NCI-H2227 treated with DMSO at 0.1 percent for 48 hours (cell line): ENCODE measurements around the gene PELI2.

ENCODE experiments used
- DNase-seq: peaks from one replicate; lab custom pipeline; 2025; lab: John Stamatoyannopoulos, UW

Gene PELI2

GRCh38 chr14:56244138-56244789 lies 126.1 kb downstream of the PELI2 start:
- DNase-seq: no peak

- no peak for DNase-seq
Measured at GRCh38 chr14:56247495-56248200, 129.4 kb downstream of the PELI2 start.

- no peak for DNase-seq
Measured at GRCh38 chr14:56248442-56248841, 130.2 kb downstream of the PELI2 start.

- no peak for DNase-seq
Measured at GRCh38 chr14:56261046-56261445, 142.8 kb downstream of the PELI2 start.

GRCh38 chr14:56262530-56262929 lies 144.3 kb downstream of the PELI2 start:
- no peak for DNase-seq

GRCh38 chr14:56268039-56268438 lies 149.8 kb downstream of the PELI2 start:
- no peak for DNase-seq

- DNase-seq: no peak
Measured at GRCh38 chr14:56268673-56269072, 150.5 kb downstream of the PELI2 start.

DNA sequence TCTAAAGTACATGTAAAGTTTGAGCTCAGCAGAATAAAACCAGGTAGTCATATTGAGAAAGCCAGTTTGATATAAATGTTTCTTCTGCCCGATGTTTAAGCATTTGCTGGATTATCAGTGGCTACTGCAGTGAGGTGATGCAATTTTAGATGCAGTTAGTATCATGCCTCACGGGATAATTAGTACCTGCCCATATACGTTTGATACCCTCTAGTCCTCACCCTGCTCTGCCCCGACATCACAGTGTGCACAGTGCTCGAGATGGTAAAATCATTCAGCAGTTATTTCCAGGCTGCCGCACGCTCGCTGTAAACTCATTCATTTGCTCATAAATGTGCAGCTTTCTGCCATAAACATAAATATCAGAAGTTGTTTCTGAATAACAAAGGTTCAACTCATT lies 152.7 kb downstream of the PELI2 start:
- no peak for DNase-seq

GRCh38 chr14:56271970-56272369 lies 153.8 kb downstream of the PELI2 start:
- no peak for DNase-seq

DNA sequence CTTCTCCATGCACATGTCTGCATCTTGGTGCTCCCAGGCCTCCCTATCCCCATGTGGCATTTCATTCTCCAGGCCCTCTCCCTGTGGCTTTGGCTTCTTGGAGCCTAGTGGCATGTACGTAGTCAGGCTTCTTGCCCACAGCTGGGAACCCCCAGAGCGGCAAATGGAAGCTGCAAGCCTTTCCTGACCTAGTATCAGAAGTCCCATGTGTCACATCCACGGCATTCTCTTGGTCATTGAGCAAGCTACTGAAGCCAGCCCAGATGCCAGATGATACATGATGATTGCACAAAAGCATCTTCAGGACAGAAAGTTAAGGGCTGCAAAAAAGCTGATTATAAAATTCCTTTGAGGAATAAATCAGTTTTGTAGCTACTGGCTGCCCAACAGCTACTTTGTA lies 154.9 kb downstream of the PELI2 start:
- DNase-seq: no peak

- no peak for DNase-seq
Measured at GRCh38 chr14:56273951-56274350, 155.7 kb downstream of the PELI2 start.

DNA sequence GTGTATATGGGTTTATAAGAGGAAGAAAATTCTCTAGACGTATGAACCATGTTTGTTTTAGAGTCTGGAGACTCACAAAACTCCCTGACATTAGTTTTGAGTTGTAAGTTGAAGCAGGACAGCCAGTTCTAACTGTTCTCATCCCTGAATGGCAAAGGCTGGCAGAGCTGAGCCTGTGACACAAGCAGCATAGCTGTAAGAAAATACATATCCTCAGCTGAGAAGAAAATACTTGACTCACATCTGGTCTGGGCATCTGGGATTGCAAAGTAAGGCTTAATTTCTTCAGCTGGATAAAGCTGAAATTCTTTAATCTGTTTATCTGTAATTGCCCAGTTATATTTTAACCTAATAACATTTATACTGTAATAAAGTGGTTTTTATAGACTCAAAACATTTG lies 156.3 kb downstream of the PELI2 start:
- DNase-seq: no peak

- no peak for DNase-seq
Measured at GRCh38 chr14:56276108-56276507, 157.9 kb downstream of the PELI2 start.

DNA sequence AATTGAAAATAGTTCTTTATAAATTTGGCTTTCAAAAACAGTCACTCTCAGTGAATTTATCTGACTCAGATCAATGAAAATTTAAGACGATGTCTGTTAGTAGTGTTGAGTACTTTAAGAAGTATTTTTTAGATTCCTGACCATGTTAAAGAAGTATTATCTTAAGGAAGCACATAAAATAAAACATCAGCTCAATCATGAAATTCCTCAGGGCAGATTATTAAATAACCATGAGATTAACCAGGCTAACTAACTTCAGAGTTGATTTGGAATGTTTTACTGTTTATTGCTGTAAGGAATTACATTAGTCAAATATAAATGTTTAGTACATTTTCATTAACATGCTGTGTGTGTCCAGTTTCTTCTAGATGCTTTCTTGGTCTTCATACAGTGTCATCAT lies 160.2 kb downstream of the PELI2 start:
- DNase-seq: no peak

- DNase-seq: no peak
Measured at GRCh38 chr14:56280843-56281242, 162.6 kb downstream of the PELI2 start.

DNA sequence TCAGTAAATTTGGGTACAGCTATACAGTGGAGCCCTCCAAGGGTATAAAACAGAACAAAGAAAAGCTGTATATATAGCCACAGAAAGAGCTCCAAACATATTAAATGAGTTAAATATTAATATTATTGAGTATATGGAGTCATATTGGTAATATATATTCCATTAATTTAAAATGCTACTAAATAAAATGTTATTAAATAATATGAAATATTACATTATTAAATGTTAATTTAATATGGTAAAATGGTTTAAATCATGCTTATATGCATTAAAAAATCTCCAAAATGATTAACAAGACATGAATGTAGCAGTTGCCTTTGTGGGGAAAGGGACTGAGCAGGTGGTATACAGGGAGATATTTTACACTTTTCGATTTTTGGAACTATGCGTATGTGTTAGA lies 164.0 kb downstream of the PELI2 start:
- DNase-seq: no peak

DNA sequence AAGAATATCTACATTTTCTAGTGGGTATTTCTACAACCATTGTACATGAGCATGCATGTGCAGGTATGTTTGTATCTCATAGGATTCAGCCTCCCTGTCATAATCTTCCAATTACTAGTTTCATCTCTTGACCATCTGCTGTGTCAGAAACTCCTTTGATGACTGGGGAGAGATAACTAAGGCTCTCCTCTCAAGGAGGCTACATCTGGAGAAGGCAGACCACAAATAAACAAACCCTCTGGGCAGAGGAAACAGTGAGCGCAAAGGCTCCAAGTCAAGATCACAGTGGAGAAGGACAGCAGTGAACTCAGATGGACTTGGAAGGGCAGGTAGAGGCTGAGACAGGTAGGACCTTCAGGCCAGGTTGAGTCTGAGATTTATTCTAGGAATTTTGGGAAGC lies 166.4 kb downstream of the PELI2 start:
- no peak for DNase-seq

- no peak for DNase-seq
Measured at GRCh38 chr14:56289155-56289554, 170.9 kb downstream of the PELI2 start.

GRCh38 chr14:56290195-56290594 lies 172.0 kb downstream of the PELI2 start:
- DNase-seq: no peak

DNA sequence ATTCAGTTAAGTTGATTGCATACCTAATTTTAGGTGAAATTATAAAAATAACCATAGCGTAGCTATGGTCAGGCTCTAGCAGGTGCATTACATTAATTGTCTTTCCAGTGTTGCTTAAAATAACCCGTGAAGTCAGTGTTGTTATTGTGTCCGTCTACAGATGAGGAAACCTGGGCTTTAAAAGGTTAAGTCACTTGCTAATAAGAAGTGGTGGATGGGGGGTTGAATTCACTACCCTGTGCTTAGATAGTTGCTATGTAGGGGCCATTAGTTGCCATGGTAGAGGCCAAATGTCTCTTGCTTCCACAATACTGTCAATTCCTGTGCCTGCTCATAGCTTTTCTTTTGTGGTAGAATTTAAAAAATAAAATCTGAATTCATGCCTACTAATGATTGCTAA lies 174.8 kb downstream of the PELI2 start:
- DNase-seq: no peak

GRCh38 chr14:56293506-56293905 lies 175.3 kb downstream of the PELI2 start:
- DNase-seq: no peak

GRCh38 chr14:56294128-56294527 lies 175.9 kb downstream of the PELI2 start:
- DNase-seq: no peak

- no peak for DNase-seq
Measured at GRCh38 chr14:56295743-56296142, 177.5 kb downstream of the PELI2 start.

- DNase-seq: no peak
Measured at GRCh38 chr14:56297449-56297848, 179.2 kb downstream of the PELI2 start.
